Measurements from ENCODE around the gene LILRB1.
"Not testable (repeated sequence)": the region's sequence is repeated elsewhere in the genome, so short reads cannot be mapped to it uniquely, and the experiment has no call there.

LILRB1 gene

DNA sequence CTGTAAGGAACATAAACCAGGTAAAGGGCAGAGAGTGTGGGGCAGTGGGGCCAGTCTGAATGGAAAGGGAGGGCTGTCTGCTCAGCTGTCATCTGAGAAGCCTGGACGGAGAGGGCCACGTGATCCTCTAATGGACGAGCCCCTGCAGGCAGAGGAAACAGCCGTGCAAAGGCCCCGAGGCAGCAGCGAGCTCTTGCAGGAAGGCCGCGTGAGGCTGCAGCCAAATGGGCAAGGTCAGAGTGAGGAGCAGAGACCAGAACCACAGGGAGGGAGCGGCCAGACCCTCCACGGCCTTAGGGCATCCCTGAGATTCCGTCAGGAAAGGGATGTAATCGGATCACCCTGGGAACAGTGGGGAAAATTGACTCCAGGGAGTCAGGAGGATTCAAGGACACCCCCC lies 36.9 kb downstream of the LILRB1 start:
- DNase-seq, result no peak

DNA sequence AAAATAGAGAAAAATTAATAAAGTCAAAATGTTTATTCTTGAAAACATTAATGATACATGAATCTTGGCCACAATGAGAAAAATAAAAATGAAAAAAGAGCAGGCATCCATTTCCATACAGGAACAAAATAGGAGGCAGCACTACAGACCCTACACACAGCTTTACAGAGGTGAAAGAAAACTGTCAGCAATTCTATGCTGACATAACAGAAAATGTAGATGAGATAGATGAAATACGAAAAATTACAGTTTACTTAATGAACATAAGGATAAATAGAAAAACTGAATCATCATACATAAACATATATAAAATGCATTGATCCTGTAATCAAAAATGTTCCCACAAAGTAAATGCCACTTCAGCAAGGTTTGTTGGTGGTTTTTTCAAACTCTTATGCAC lies 38.1 kb downstream of the LILRB1 start:
- no peak for DNase-seq

DNA sequence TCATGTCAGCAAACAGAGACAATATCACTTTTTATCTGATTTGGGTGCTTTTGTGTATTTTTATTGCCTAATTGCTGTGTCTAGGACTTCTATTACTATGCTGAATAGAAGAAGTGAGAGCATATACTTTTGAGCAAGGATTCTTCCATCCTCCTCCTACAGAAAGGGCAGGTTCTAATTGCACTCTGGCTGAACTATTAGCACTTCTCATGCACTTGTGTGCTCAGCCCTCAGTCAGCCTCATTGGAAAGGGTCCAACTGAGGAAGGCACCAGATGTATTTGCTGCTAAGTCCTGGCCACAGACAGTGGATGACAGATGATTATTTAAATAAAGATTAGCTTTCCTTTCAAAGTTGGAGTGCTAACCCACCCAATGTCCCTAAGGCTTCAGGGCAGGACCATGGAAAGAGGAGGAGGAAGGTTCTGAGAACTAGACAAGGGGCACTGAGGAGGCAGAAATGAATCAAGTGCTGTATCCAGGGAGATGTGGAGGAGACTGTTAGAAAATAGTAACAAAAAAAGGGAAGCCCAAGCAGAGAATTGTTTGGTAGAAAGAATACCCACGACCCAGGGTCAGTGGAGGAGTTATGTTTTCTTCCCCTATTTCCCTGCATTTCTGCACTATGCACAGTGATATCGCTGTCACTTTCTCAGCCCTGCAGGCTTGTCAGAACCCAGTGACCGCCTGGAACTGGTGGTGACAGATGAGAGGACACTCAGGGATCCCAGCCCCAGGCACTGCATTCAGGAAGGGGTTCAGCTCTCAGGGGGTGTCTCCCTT lies 40.5 kb downstream of the LILRB1 start:
- no peak for DNase-seq

DNA sequence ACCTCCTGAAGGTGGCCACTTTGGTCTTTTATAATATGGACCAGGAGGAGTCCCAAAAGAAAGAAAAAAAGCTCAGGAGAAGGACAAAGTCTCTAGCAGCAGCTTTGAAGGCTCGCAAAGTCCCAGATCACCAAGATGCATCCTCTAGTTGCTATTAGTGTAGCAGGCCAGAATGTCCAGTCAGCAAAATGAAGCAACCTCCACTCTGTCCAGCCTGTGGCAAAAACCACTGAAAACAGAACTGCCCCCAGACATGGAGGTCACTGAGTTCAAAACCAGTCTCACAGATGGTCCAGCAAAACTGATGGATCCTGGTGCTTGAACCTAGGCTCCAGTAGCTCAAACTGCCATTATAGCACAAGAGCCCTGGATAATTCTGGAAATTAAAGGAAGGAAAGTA lies 42.9 kb downstream of the LILRB1 start:
- DNase-seq, result no peak

DNA sequence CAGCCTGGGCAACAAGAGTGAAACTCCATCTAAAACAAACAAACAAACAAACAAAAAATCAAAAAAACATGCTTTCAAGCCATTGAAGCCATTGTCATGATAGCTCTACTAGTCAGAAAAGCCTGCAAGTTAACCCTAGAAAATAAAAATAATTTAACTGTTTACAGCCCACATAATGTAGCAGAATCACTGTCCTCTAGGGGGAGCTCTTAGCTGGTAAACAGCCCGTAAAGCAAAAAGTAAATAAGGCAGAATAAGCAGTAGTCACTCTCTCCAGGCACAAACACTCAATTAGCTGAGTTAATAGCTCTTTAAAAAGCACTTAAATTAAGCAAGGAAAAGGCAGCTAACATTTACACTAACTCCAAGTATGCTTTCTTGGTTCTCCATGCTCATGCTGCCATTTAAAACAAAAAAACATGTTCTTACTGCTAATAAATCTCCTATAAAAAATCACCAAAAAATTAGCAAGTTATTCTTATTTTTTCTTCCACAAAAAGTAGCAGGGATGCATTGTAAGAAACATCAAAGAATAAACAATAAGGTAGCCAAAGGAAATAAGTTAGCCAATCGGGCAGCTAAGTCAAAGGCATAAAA lies 43.8 kb downstream of the LILRB1 start:
- no peak for DNase-seq

DNA sequence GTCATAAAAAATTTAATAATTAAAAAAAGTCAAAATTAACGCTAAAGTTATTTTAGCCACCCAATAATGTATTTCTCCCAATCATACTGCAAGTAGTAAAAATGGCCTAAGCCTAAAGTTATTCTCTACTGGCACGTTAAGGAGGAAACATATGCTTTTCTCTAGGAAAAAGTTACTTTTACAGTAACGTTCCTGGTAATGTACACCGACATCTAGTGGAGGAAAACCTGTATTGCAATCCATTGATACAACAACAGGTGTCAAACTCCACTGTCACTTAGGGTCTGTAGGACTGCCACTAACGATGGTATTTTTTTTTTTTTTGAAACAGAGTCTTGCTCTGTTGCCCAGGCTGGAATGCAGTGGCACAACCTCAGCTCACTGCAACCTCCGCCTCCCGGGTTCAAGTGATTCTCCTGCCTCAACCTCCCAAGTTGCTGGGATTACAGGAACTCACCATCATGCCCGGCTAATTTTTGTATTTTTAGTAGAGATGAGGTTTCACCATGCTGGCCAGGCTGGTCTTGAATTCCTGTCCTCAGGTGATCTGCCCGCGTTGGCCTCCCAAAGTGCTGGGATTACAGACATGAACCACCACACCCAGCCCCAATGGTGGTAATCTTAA lies 46.0 kb downstream of the LILRB1 start:
- not testable (repeated sequence) for DNase-seq

DNA sequence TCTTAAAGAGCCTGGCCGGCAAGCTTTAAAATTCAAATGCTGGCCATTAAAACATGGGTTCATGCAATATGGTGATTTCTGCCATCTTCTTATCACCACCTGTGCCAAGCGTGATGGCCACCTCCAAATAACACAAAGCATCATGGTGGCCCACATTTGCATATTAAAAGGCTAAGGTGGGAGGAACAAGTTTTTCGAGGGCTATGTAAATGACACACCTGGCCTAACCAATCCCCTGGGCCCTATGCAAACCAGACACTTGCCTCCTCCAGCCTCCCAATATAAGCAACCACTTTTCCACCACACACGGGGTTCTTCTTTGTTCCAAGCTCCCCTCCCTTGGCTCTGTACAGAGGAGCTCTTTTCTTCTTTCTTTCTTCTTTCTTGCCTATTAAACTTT lies 46.9 kb downstream of the LILRB1 start:
- no peak for DNase-seq

GRCh38 chr19:54681596-54681995 lies 51.3 kb downstream of the LILRB1 start:
- not testable (repeated sequence) for DNase-seq

DNA sequence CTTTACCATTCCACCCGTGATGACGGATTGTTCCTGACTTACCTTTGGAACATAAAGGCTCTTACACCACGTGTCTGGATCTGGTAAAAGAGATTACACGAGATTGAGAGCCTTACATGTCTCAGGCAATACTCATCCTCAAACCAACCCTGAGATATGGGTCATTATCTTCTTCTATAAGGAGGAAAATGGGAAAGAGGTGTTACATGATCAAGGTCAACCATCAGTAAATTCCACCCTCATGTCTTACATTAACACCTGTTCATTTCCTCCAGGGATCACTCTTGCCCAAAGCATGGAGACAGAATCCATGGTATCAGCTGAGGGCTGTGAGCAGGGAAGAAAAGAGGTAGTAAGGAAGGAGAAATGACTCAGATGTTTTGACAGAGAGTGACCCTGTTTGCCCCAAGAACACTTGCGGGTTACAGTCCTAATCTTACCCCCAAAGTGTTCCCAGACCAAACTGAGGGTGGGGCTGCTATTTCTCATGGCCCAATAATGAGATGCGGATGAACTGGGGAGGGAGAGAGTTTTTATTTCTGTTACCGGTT lies 52.1 kb downstream of the LILRB1 start:
- no peak for DNase-seq

- DNase-seq, result no peak
Observed at GRCh38 chr19:54684527-54684926, 54.2 kb downstream of the LILRB1 start.

All from NCI-H2107 (cell line).